HepG2 (cell line): Measurements from ENCODE around the gene RHEBL1. TPM values are rescaled to one million over a fixed set of nuclear protein-coding genes. Genes with fewer than 3 reads are reported as not detected.

ENCODE experiments used
- FOXJ3 ChIP-seq: sonication (generic); formaldehyde crosslinking; IDR thresholded peaks from 2 replicates; pipeline ENCODE4 v1.4.0; 2020; ENCODE audit warnings: missing genetic modification reagents, mild to moderate bottlenecking, borderline replicate concordance
- HOMEZ ChIP-seq: IDR thresholded peaks from 2 replicates; pipeline ENCODE4 v1.6.1; 2016; ENCODE audit warnings: low read depth
- HOXA7 ChIP-seq: sonication (generic); formaldehyde crosslinking; IDR thresholded peaks from 2 replicates; pipeline ENCODE4 v1.8.1; 2022; ENCODE audit warnings: mild to moderate bottlenecking, missing genetic modification reagents, moderate library complexity
- IRX3 ChIP-seq: sonication (generic); formaldehyde crosslinking; IDR thresholded peaks from 2 replicates; pipeline ENCODE4 v1.8.1; 2023; ENCODE audit warnings: mild to moderate bottlenecking, low read depth, missing genetic modification reagents, borderline replicate concordance
- KDM1A ChIP-seq: IDR thresholded peaks from 2 replicates; pipeline ENCODE4 v1.6.1; 2016; ENCODE audit warnings: missing compliant biosample characterization
- PBX2 ChIP-seq: IDR thresholded peaks from 2 replicates; pipeline ENCODE4 v1.6.1; 2016; ENCODE audit warnings: control low read depth
- SNRNP70 ChIP-seq: fragments of 200-400 bp; formaldehyde crosslinking; IDR thresholded peaks from 2 replicates; pipeline ENCODE4 v1.6.1; 2017; ENCODE audit warnings: mild to moderate bottlenecking, low read depth, low read length, moderate library complexity
- THAP7 ChIP-seq: sonication (generic); formaldehyde crosslinking; IDR thresholded peaks from 2 replicates; pipeline ENCODE4 v1.8.1; 2023; ENCODE audit warnings: mild to moderate bottlenecking, missing genetic modification reagents
- ZBTB14 ChIP-seq: sonication (generic); formaldehyde crosslinking; IDR thresholded peaks from 2 replicates; pipeline ENCODE4 v1.4.0; 2020; ENCODE audit warnings: missing genetic modification reagents
- ZBTB4 ChIP-seq: sonication (generic); formaldehyde crosslinking; IDR thresholded peaks from 2 replicates; pipeline ENCODE4 v1.4.0; 2020; ENCODE audit warnings: missing genetic modification reagents, mild to moderate bottlenecking, borderline replicate concordance
- ZNF225 ChIP-seq: sonication (generic); formaldehyde crosslinking; IDR thresholded peaks from 2 replicates; pipeline ENCODE4 v1.4.0; 2020; ENCODE audit warnings: mild to moderate bottlenecking, missing genetic modification reagents
- ZNF281 ChIP-seq: sonication (generic); formaldehyde crosslinking; IDR thresholded peaks from 2 replicates; pipeline ENCODE4 v1.4.0; 2020; ENCODE audit warnings: missing genetic modification reagents, borderline replicate concordance
- ZNF430 ChIP-seq: sonication (generic); formaldehyde crosslinking; IDR thresholded peaks from 2 replicates; pipeline ENCODE4 v1.9.0; 2021; ENCODE audit warnings: mild to moderate bottlenecking, missing genetic modification reagents
- ZNF562 ChIP-seq: sonication (generic); formaldehyde crosslinking; IDR thresholded peaks from 2 replicates; pipeline ENCODE4 v1.8.0; 2022; ENCODE audit warnings: missing genetic modification reagents, borderline replicate concordance
- ZNF577 ChIP-seq: sonication (generic); formaldehyde crosslinking; IDR thresholded peaks from 2 replicates; pipeline ENCODE4 v1.4.0; 2020; ENCODE audit warnings: mild to moderate bottlenecking, low read depth, missing genetic modification reagents, borderline replicate concordance
- ZNF788 ChIP-seq: sonication (generic); formaldehyde crosslinking; IDR thresholded peaks from 2 replicates; pipeline ENCODE4 v1.5.0; 2020; ENCODE audit warnings: mild to moderate bottlenecking, missing genetic modification reagents, borderline replicate concordance
- ZNF879 ChIP-seq: sonication (generic); formaldehyde crosslinking; IDR thresholded peaks from 2 replicates; pipeline ENCODE4 v1.8.1; 2023; ENCODE audit warnings: missing genetic modification reagents
- polyA plus RNA-seq, 8 experiments: library from polyadenylated mRNA; depleted of rRNA in 3 of 8; stranded (reverse) in 7 of 8; unstranded in 1 of 8; fragments of >200 nt; fragmentation: Illumina TruSeq in 4 of 8; extraction: Trizol in 4 of 8; gene quantifications; 2 replicates each; pipeline versions ENCODE4 v1.2.1 to v1.2.3, GENCODE V29; 2011 to 2016; ENCODE audit warnings: low read depth in 4 of 8, missing spikeins in 1 of 8, mixed read lengths in 1 of 8; ENCODE audit not compliant: insufficient read depth in 1 of 8
- total RNA-seq, 5 experiments: library from RNA; depleted of rRNA; stranded (reverse); fragments of >200 nt; fragmentation: Illumina TruSeq; extraction: Trizol; gene quantifications; 2 replicates each; pipeline ENCODE4 v1.2.3, GENCODE V29; 2016; ENCODE audit warnings: low read depth in 1 of 5

The RHEBL1 gene
- total and polyA plus RNA-seq, 2 of the 13 experiments (the other 11 are each of a cell fraction or from before 2014, with no cell fraction given) = 1.4 to 2.5 TPM

- TF ChIP-seq ZBTB14 (CRISPR knock-in tag) = no peak
- TF ChIP-seq ZNF281 (CRISPR knock-in tag) = no peak
- no peak for TF ChIP-seq ZNF562 (CRISPR knock-in tag)
- TF ChIP-seq THAP7 = no peak
- TF ChIP-seq ZNF430 (CRISPR knock-in tag) = peak; percentile 57; the same call in 1 of the 2 replicates
- peak; percentile 50; the same call in 1 of the 2 replicates for TF ChIP-seq FOXJ3 (CRISPR knock-in tag)
- peak; percentile 91 for TF ChIP-seq PBX2 (CRISPR knock-in tag)
- no peak for TF ChIP-seq ZNF879 (CRISPR knock-in tag)
- peak; percentile 47; the same call in 1 of the 2 replicates for TF ChIP-seq ZNF788 (CRISPR knock-in tag)
- peak; percentile 46 for TF ChIP-seq HOMEZ (CRISPR knock-in tag)
- TF ChIP-seq IRX3 = no peak
- TF ChIP-seq KDM1A = no peak
- TF ChIP-seq ZNF577 (CRISPR knock-in tag) = no peak
- no peak for TF ChIP-seq ZBTB4 (CRISPR knock-in tag)
- no peak for TF ChIP-seq SNRNP70
- no peak for TF ChIP-seq ZNF225
- TF ChIP-seq HOXA7 (CRISPR knock-in tag) = no peak
These were observed 40.8 kb upstream of the RHEBL1 start, which contains the start of gene LMBR1L (continued) for GRCh38 chr12:49110464-49111155.
